ENCODE measurements around the gene GCK.

- no peak for TF ChIP-seq EZH2 (IDR thresholded peaks at IDR 0.05; ENCODE audit: low read length, unreplicated experiment)
- TF ChIP-seq, protein P1, sequence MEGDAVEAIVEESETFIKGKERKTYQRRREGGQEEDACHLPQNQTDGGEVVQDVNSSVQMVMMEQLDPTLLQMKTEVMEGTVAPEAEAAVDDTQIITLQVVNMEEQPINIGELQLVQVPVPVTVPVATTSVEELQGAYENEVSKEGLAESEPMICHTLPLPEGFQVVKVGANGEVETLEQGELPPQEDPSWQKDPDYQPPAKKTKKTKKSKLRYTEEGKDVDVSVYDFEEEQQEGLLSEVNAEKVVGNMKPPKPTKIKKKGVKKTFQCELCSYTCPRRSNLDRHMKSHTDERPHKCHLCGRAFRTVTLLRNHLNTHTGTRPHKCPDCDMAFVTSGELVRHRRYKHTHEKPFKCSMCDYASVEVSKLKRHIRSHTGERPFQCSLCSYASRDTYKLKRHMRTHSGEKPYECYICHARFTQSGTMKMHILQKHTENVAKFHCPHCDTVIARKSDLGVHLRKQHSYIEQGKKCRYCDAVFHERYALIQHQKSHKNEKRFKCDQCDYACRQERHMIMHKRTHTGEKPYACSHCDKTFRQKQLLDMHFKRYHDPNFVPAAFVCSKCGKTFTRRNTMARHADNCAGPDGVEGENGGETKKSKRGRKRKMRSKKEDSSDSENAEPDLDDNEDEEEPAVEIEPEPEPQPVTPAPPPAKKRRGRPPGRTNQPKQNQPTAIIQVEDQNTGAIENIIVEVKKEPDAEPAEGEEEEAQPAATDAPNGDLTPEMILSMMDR (conservative IDR thresholded peaks at IDR 0.05; ENCODE audit: low read depth, low read length): no peak
Observed at GRCh38 chr7:44149571-44150465, 39.4 kb downstream of the GCK start.
